Transverse colon (tissue), 4 donors: ENCODE data around the gene RNU1-4.
"Not testable (repeated sequence)": the region's sequence is repeated elsewhere in the genome, so short reads cannot be mapped to it uniquely, and the experiment has no call there.

Experiments used
- POLR2AphosphoS5 ChIP-seq, 3 donors: sonication (generic); formaldehyde crosslinking; IDR thresholded peaks; one replicate each; pipeline ENCODE4 v1.6.1; 2016; ENCODE audit warnings: antibody characterized with exemption in 3 of 3
- TF ChIP-seq, protein P1 (sequence below), 5 experiments: fragments of 200-600 bp in 3 of 5; fragments of 450-650 bp in 2 of 5; sonication (generic) in 3 of 5; IDR thresholded peaks; 1 replicate in 2 of 5; 2 replicates in 3 of 5; pipeline ENCODE4 v1.5.1; 2016 to 2017; ENCODE audit warnings: antibody characterized with exemption in 5 of 5, inconsistent platforms in 3 of 5, mild to moderate bottlenecking in 2 of 5, moderate library complexity in 1 of 5

DNA sequence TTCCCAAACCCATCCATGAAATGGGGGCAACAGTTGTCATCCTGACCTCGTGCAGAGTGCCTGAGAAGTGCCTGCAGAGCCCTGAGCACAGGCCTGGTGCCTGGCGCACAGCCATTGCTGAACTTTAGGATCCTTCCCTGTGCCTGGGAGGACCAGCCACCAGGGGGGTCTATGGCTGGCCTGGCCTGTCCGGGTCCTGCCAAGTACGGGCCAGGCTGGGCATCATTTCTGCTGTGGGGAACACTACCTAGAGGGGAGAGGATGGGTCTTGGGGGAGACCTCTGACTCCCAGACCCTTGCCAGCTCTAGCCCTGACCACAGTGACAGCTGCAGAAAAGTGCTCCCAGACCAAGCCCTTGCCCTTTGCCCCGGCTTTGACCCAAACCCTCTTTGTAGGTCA is 28.2 kb upstream of the RNU1-4 start:
- TF ChIP-seq, protein P1, sequence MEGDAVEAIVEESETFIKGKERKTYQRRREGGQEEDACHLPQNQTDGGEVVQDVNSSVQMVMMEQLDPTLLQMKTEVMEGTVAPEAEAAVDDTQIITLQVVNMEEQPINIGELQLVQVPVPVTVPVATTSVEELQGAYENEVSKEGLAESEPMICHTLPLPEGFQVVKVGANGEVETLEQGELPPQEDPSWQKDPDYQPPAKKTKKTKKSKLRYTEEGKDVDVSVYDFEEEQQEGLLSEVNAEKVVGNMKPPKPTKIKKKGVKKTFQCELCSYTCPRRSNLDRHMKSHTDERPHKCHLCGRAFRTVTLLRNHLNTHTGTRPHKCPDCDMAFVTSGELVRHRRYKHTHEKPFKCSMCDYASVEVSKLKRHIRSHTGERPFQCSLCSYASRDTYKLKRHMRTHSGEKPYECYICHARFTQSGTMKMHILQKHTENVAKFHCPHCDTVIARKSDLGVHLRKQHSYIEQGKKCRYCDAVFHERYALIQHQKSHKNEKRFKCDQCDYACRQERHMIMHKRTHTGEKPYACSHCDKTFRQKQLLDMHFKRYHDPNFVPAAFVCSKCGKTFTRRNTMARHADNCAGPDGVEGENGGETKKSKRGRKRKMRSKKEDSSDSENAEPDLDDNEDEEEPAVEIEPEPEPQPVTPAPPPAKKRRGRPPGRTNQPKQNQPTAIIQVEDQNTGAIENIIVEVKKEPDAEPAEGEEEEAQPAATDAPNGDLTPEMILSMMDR (IDR thresholded peaks at IDR 0.05), result not testable (repeated sequence)
- TF ChIP-seq POLR2AphosphoS5 (IDR thresholded peaks at IDR 0.05), result not testable (repeated sequence)
